ENCODE results near the gene BCL2L1. TPM values are rescaled to one million over a fixed set of nuclear protein-coding genes. Genes with fewer than 3 reads are reported as not detected.
A peak's percentile ranks its signal among the peaks of the same experiment; 100 is the strongest.

Gene BCL2L1
- polyA plus RNA-seq, 1 donor: 58.5 TPM

- no peak overlapping the region for H3K27ac ChIP-seq (ENCODE audit: low read length)
- WGBS (ENCODE audit: insufficient coverage, low lambda C conversion rate): 73% methylated on average over 2 of the region's 7 CpGs
- H3K27me3 ChIP-seq (ENCODE audit: control insufficient read depth, insufficient read depth, low read length): no peaks in the 10 kb centered on the region
- peaks cover 34% of the 10 kb centered on the region for H3K36me3 ChIP-seq (ENCODE audit: control insufficient read depth, insufficient read depth, low read length)
- DNase-seq: peak in 1 of 2 donors; percentile 1
- H3K9me3 ChIP-seq (ENCODE audit: control insufficient read depth, low read depth, low read length): no peaks in the 10 kb centered on the region
- H3K4me1 ChIP-seq (ENCODE audit: control insufficient read depth, insufficient read depth, low read length): peaks cover 2% of the 10 kb centered on the region
- H3K4me3 ChIP-seq (ENCODE audit: low read length): no peak overlapping the region
Measured at GRCh38 chr20:31680286-31681127, 42.2 kb downstream of the BCL2L1 start.

DNA sequence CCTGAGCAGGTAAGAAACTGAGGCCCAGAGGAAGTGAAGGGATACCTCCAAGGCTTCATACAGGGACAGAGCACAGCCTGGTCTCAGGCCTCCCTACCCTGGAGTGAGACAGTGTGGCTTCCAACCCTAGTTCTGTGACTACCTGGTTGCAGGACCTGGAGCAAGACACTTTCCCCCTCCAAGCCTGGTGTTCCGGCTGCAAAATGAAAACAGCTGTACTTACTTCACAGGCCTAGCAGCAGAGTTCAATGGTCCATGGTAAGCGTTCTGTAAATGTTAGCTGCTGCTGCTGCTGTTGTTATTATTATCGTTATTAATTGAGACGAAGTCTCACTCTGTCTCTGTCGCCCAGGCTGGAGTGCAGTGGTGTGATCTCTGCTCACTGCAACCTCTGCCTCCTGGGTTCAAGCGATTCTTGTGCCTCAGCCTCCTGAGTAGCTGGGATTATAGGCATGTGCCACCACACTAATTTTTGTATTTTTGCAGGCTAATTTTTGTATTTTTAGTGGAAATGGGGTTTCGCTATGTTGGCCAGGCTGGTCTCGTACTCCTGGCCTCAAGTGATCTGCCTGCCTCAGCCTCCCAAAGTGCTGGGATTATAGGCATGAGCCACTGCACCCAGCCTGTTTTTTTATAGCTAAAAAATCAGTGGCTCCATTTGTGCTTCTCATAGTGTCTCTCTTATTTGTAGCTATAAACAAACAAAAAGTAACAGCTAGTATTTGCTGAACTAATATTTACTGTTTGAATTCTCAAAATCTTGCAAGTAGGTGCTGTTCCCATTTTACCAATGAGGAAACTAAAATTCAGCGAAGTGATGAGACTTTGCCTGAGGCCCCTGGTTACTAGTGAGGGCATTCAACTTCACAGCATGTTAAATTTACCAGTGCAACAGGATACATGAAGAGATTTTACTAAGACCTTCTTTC is 43.0 kb downstream of the BCL2L1 start:
- H3K27ac ChIP-seq (ENCODE audit: low read length): no peak overlapping the region
- peaks cover 37% of the 10 kb centered on the region for H3K36me3 ChIP-seq (ENCODE audit: control insufficient read depth, insufficient read depth, low read length)

DNA sequence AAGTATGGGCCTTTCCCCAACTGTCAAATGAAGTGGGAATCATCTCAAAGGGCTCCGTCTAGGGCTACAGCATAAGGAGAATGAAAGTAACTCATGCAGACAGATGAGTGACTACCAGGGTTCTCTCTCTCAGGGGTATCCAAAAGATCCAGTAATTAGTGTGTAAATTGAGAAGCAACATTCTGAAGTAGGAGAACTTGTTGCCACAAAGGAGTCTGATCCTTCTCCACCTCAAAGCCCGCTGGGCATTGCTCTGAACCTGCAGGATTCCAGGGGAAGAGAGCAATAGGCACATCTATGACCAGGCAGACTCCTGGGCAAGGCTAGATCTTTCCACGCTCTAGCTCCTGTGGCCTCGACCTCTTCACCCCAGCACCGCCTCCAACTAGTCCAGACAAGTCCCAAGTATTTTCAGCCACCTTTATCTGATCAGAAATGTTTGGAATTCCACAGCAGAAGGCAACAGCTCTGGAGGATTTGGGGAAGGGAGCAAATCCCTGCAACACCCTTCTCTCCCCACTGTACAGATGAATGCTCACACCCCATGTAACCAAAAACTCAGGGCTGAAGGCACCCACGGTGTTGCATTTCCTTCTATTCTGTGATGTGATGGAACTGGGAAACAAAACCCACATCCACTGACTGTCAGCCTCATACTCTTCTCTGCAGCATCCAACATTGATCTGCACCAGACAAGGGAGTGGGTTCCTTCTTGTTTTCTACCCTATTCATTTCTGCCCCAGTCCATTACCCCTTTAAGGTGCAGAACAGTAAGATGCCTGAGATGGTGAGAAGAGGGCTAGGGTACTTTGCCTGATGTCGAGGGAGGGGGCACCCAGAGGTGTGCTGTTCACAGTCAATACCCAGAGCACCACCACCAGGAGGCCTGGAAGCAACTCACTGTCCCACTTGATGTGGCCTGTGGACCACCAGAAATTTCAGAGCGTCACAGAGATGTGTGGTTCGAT is 44.0 kb downstream of the BCL2L1 start:
- Histone ChIP-seq H3K27ac (ENCODE audit: low read length) (no peak overlapping the region), H3K27me3 (ENCODE audit: control insufficient read depth, insufficient read depth, low read length) (no peaks in the 10 kb centered on the region), H3K4me3 (ENCODE audit: low read length) (no peak overlapping the region), H3K9me3 (ENCODE audit: control insufficient read depth, low read depth, low read length) (no peaks in the 10 kb centered on the region), H3K36me3 (ENCODE audit: control insufficient read depth, insufficient read depth, low read length) (peaks cover 33% of the 10 kb centered on the region), H3K4me1 (ENCODE audit: control insufficient read depth, insufficient read depth, low read length) (peaks cover 3% of the 10 kb centered on the region)
- no CpG with 5 or more reads among the region's 9 CpGs for WGBS (ENCODE audit: insufficient coverage, low lambda C conversion rate)
- no peak for DNase-seq

More for the DNA sequence above, 43.0 kb downstream of the BCL2L1 start:
- peak in 1 of 2 donors; percentile 1 for DNase-seq
- Histone ChIP-seq H3K9me3 (ENCODE audit: control insufficient read depth, low read depth, low read length) (no peaks in the 10 kb centered on the region), H3K4me3 (ENCODE audit: low read length) (no peak overlapping the region), H3K4me1 (ENCODE audit: control insufficient read depth, insufficient read depth, low read length) (peaks cover 3% of the 10 kb centered on the region), H3K27me3 (ENCODE audit: control insufficient read depth, insufficient read depth, low read length) (no peaks in the 10 kb centered on the region)
- WGBS (ENCODE audit: insufficient coverage, low lambda C conversion rate): no CpG with 5 or more reads among the region's 9 CpGs

DNA sequence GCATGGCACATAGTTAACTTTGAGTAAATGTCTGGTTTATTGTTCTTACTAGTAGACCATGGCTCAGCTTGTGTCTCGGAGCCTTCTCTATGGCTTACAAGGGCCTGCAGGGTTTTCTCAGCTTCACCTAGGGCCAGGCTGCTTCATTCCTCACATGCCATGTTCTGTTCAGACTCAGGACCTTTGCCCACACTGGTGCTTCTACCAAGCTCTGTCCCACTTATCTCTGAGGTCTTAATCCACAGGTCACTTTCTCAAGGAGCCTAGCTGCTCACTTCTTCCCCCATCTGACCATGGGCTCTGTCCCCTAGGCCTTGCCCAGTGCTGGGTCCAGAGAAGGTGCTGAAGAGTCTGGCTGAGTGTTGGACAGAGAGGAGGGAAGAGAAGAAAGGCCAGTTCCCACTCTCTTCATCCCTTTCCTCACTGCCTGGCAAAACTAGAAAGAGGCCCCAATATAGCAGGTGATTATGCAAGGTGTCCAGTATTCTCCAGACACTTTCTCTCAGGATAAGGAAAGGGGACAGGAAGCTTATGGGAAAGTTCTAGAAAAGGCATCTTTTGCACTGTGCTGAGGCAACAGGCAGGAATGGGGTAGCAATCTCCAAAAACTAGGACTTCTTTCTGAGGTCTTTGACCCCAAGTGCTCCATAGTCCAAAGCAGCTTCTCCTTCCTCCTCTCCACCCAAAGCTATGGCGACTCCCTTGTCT is 45.0 kb downstream of the BCL2L1 start:
- no peaks in the 10 kb centered on the region for H3K27me3 ChIP-seq (ENCODE audit: control insufficient read depth, insufficient read depth, low read length)
- H3K27ac ChIP-seq (ENCODE audit: low read length): no peak overlapping the region
- H3K4me3 ChIP-seq (ENCODE audit: low read length): no peak overlapping the region
- H3K4me1 ChIP-seq (ENCODE audit: control insufficient read depth, insufficient read depth, low read length): peaks cover 3% of the 10 kb centered on the region
- DNase-seq: peak in 1 of 2 donors; percentile 38
- peaks cover 34% of the 10 kb centered on the region for H3K36me3 ChIP-seq (ENCODE audit: control insufficient read depth, insufficient read depth, low read length)
- no CpG with 5 or more reads among the region's 2 CpGs for WGBS (ENCODE audit: insufficient coverage, low lambda C conversion rate)
- H3K9me3 ChIP-seq (ENCODE audit: control insufficient read depth, low read depth, low read length): no peaks in the 10 kb centered on the region

- no peaks in the 10 kb centered on the region for H3K9me3 ChIP-seq (ENCODE audit: control insufficient read depth, low read depth, low read length)
- H3K4me3 ChIP-seq (ENCODE audit: low read length): no peak overlapping the region
- no peak for DNase-seq
- H3K36me3 ChIP-seq (ENCODE audit: control insufficient read depth, insufficient read depth, low read length): peaks cover 36% of the 10 kb centered on the region
- peaks cover 3% of the 10 kb centered on the region for H3K4me1 ChIP-seq (ENCODE audit: control insufficient read depth, insufficient read depth, low read length)
- no peaks in the 10 kb centered on the region for H3K27me3 ChIP-seq (ENCODE audit: control insufficient read depth, insufficient read depth, low read length)
- H3K27ac ChIP-seq (ENCODE audit: low read length): no peak overlapping the region
- WGBS (ENCODE audit: insufficient coverage, low lambda C conversion rate): 100% methylated on average over 1 of the region's 7 CpGs
Measured at GRCh38 chr20:31676609-31676989, 46.1 kb downstream of the BCL2L1 start.

DNA sequence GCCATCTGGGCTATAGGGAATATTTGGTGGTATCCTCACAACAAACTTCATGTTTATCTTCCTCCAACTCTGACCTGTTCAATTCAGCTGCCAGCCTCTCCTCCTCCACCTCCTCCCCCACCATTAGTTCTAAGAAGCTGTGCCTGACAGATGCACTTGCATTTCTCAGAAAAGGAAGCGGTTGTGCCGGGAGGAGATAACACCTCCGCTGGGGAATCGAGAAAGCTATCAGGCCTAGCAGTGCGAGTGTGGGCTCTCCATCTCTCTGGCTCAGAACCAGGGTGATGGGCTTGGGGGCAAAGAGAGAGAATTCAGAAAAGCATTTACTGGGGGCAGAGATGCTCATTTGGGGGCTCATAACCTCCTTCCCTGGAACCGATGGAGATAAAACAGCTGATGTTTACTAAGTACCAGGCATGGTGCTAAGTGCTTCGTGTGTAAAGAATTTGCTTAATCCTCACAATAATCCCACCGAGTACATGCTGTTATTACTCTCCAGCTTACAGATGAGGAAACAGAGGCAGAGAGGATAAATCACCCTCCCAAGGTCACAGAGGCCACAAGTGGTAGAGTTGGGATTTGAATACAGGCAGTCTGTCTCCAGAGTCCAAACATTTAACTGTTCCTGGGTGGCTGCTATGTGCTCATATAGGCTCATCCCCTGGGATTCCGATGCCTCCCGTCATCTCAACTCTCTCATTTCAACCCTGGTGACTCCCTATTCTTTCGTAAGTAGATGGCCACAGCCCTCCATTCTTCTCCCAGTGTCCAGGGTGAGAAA is 46.6 kb downstream of the BCL2L1 start:
- no peak overlapping the region for H3K4me3 ChIP-seq (ENCODE audit: low read length)
- no peak overlapping the region for H3K27ac ChIP-seq (ENCODE audit: low read length)
- H3K9me3 ChIP-seq (ENCODE audit: control insufficient read depth, low read depth, low read length): no peaks in the 10 kb centered on the region
- peak in 1 of 2 donors; percentile 8 for DNase-seq
- peaks cover 40% of the 10 kb centered on the region for H3K36me3 ChIP-seq (ENCODE audit: control insufficient read depth, insufficient read depth, low read length)
- peaks cover 4% of the 10 kb centered on the region for H3K4me1 ChIP-seq (ENCODE audit: control insufficient read depth, insufficient read depth, low read length)
- WGBS (ENCODE audit: insufficient coverage, low lambda C conversion rate): no CpG with 5 or more reads among the region's 11 CpGs
- no peaks in the 10 kb centered on the region for H3K27me3 ChIP-seq (ENCODE audit: control insufficient read depth, insufficient read depth, low read length)

DNA sequence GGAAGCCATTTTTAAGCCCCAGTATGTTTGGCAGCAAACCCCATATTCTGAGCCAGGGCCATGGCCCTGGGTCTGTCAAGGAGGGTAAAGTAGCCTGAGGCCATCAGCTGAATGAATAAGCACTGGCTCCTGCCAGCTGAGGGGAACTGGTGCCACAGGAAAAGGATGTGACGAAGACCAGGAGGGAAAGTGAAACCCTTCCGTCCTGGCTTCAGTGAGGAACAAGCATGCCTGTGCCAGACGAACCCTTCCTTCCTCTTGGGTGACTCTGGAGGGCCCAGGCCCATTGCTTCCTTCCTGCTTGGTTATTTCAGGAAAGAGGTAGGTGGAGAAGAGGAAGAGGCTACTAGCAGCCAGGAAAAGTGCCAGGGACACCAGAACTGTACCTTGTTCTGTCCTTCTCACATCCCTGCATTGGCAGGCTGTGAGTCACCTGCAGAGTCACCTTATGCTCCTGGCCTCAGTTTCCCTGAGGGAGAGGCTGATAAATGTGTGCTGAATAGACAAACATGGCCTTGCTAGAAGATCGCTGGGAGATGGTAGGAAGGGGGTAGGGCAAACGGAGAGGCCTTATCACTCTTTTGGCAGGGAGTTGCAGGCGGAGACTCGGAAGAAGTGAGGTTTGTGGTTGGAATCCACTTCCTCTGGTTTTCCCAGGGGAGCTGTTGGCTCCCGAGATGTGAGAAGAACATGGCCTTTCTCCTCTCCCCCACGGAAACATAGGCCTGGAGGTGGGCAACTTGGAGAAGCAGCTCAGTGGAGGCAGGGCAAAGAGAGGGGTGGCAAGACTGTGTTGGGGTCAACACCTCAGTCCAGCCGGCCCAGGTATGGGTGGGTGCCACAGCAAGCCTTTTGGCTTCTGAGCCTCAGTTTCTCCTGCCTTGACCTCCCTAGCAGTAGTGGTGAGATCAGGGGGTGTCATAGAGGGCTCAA is 47.5 kb downstream of the BCL2L1 start:
- H3K27ac ChIP-seq (ENCODE audit: low read length): peak overlapping the region; percentile 36
- WGBS (ENCODE audit: insufficient coverage, low lambda C conversion rate): no CpG with 5 or more reads among the region's 10 CpGs
- no peak overlapping the region for H3K4me3 ChIP-seq (ENCODE audit: low read length)

GRCh38 chr20:31673943-31674463 is 48.7 kb downstream of the BCL2L1 start:
- DNase-seq: no peak
- H3K9me3 ChIP-seq (ENCODE audit: control insufficient read depth, low read depth, low read length): no peaks in the 10 kb centered on the region
- H3K27me3 ChIP-seq (ENCODE audit: control insufficient read depth, insufficient read depth, low read length): no peaks in the 10 kb centered on the region
- no peak overlapping the region for H3K4me3 ChIP-seq (ENCODE audit: low read length)
- H3K36me3 ChIP-seq (ENCODE audit: control insufficient read depth, insufficient read depth, low read length): peaks cover 40% of the 10 kb centered on the region
- no CpG with 5 or more reads among the region's 2 CpGs for WGBS (ENCODE audit: insufficient coverage, low lambda C conversion rate)
- H3K27ac ChIP-seq (ENCODE audit: low read length): no peak overlapping the region
- peaks cover 6% of the 10 kb centered on the region for H3K4me1 ChIP-seq (ENCODE audit: control insufficient read depth, insufficient read depth, low read length)

More for the DNA sequence above, 47.5 kb downstream of the BCL2L1 start:
- Histone ChIP-seq H3K36me3 (ENCODE audit: control insufficient read depth, insufficient read depth, low read length) (peaks cover 36% of the 10 kb centered on the region), H3K9me3 (ENCODE audit: control insufficient read depth, low read depth, low read length) (no peaks in the 10 kb centered on the region), H3K27me3 (ENCODE audit: control insufficient read depth, insufficient read depth, low read length) (no peaks in the 10 kb centered on the region), H3K4me1 (ENCODE audit: control insufficient read depth, insufficient read depth, low read length) (peaks cover 6% of the 10 kb centered on the region)
- DNase-seq: peak in 1 of 2 donors; percentile 16

All from large intestine (tissue), 3 donors.